Fibroblast of lung (primary cell): ENCODE measurements around the gene NUP133. TPM values are rescaled to one million over a fixed set of nuclear protein-coding genes. Genes with fewer than 3 reads are reported as not detected.

Experiments
- DNase-seq, 2 donors: peaks; one replicate each; pipeline versions ENCODE4 v3.0.0 to v3.0.0-alpha.2; 2010; ENCODE audit warnings: low read depth in 2 of 2
- H2AFZ ChIP-seq: 2 replicates; pipeline ENCODE4 v1.5.1; 2012; ENCODE audit warnings: low read length, control low read depth, inconsistent platforms
- H3K27ac ChIP-seq: 2 replicates; pipeline ENCODE4 v1.5.1; 2011; ENCODE audit warnings: low read length, control low read depth; ENCODE audit not compliant: insufficient read depth
- H3K27me3 ChIP-seq: 2 replicates; pipeline ENCODE4 v1.5.1; 2011; ENCODE audit warnings: mild to moderate bottlenecking, low read length; ENCODE audit not compliant: control insufficient read depth, insufficient read depth
- H3K36me3 ChIP-seq: 2 replicates; pipeline ENCODE4 v1.5.1; 2011; ENCODE audit warnings: low read length; ENCODE audit not compliant: control insufficient read depth, insufficient read depth
- H3K4me1 ChIP-seq: 2 replicates; pipeline ENCODE4 v1.5.1; 2011; ENCODE audit warnings: low read length; ENCODE audit not compliant: control insufficient read depth, insufficient read depth; ENCODE audit errors: extremely low read depth
- H3K4me2 ChIP-seq: 2 replicates; pipeline ENCODE4 v1.5.1; 2011; ENCODE audit warnings: low read length, control low read depth; ENCODE audit not compliant: insufficient read depth; ENCODE audit errors: extremely low read depth
- H3K4me3 ChIP-seq, 4 experiments: fragments of 200-600 bp in 1 of 4; sonication (generic) in 1 of 4; replicated peaks in 1 of 4; 2 replicates each; pipeline ENCODE4 v1.5.1; 2011 to 2016; ENCODE audit warnings: low read length in 4 of 4, low read depth in 3 of 4, mild to moderate bottlenecking in 3 of 4, control low read depth in 2 of 4, inconsistent platforms in 1 of 4, mixed read lengths in 1 of 4; ENCODE audit not compliant: insufficient read depth in 1 of 4; ENCODE audit errors: control extremely low read depth in 1 of 4
- H3K79me2 ChIP-seq: 2 replicates; pipeline ENCODE4 v1.5.1; 2012; ENCODE audit warnings: mild to moderate bottlenecking, low read length, inconsistent platforms; ENCODE audit not compliant: control insufficient read depth, insufficient read depth
- H3K9ac ChIP-seq: 2 replicates; pipeline ENCODE4 v1.5.1; 2011; ENCODE audit warnings: mild to moderate bottlenecking, low read length, control low read depth; ENCODE audit not compliant: insufficient read depth
- H3K9me3 ChIP-seq: 2 replicates; pipeline ENCODE4 v1.5.1; 2012; ENCODE audit warnings: low read depth, low read length; ENCODE audit not compliant: control insufficient read depth, insufficient read depth
- H4K20me1 ChIP-seq: 2 replicates; pipeline ENCODE4 v1.5.1; 2011; ENCODE audit warnings: low read length; ENCODE audit not compliant: control insufficient read depth, insufficient read depth; ENCODE audit errors: extremely low read depth
- EZH2 ChIP-seq: IDR thresholded peaks from 2 replicates; pipeline ENCODE4 v1.5.1; 2012; ENCODE audit warnings: low read length, control low read depth, mild to moderate bottlenecking; ENCODE audit errors: missing control alignments
- polyA minus RNA-seq: library from RNA; depleted of rRNA, polyadenylated mRNA; stranded (reverse); fragments of >200 nt; gene quantifications from 2 replicates; pipeline ENCODE4 v1.2.3, GENCODE V29; 2011; ENCODE audit warnings: low replicate concordance
- polyA plus RNA-seq, 2 donors: library from polyadenylated mRNA; depleted of rRNA in 1 of 2; stranded (reverse) in 1 of 2; unstranded in 1 of 2; fragments of >200 nt; gene quantifications; 2 replicates each; pipeline ENCODE4 v1.2.1, GENCODE V29; 2011 to 2012; ENCODE audit warnings: missing spikeins in 1 of 2
- total RNA-seq: library from RNA; depleted of rRNA; stranded (reverse); fragments of >200 nt; gene quantifications from 2 replicates; pipeline ENCODE4 v1.2.1, GENCODE V29; 2014
- TF ChIP-seq, protein P1 (sequence below), 2 donors: IDR thresholded peaks in 1 of 2; conservative IDR thresholded peaks in 1 of 2; 1 replicate in 1 of 2; 2 replicates in 1 of 2; pipeline ENCODE4 v1.5.1; 2011 to 2012; ENCODE audit warnings: low read length in 2 of 2, control low read depth in 1 of 2, inconsistent platforms in 1 of 2, low read depth in 1 of 2, mild to moderate bottlenecking in 1 of 2

Gene NUP133
- total RNA-seq: 31.9 and 35.2 TPM in 2 replicates
- 18.0 and 20.8 TPM in 2 replicates for polyA plus RNA-seq
- 13.9 and 15.2 TPM in 2 replicates for polyA plus RNA-seq (2012)
- polyA minus RNA-seq: 7.1 and 14.6 TPM in 2 replicates

DNA sequence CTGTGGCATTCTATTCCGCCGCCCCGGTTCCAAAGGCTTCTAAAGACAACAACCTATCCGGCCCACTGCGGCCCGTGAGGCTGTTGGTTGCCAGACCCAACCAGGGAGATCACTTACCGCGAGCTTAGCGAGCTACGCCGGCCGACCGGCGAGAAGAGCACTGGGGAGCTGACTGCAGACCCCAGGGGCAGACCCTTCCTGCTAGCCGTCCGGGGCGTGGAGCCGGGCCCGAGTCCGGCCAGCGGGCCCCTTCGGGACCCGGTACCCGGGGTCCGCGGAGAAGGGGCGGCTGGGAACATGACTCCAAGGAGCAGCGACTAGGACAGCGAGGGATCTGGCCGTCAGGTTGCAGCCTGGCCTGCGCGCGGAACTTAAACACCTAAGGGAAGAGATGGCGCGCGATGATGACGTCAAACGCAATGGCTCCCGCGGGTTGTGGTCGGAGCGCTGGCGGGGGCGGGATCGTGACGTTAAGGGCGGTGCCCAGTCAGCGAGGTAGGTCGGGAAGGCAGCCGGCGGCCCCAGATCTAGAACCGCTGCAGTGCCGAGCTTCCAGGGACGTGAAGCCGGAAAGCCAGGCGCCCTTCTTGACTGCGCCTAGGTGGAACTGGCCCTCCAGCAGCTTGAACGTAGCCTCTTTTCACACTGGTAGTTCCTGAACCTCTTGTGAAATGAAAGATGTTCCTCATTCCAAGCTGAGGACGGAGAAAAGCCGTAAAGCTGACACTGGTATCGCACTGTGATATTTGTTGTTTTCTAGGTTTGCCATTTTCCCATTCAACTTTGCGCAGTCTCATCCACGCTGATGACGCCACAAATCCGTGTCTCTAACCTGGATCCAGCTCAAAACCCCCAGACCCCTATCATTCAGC is at the start of gene NUP133:
Gene NUP133 (minus strand): TSS at position 391 of the 872 bp plus-strand sequence. CDS start 92 bp downstream, at position 299.
- H3K9ac ChIP-seq: peak within 1 kb of the TSS; percentile 96
- H3K36me3 ChIP-seq: no peaks in the 10 kb centered on the region
- peak within 1 kb of the TSS; percentile 97 to 100 (median 98) for H3K4me3 ChIP-seq
- peaks cover 3% of the 10 kb centered on the region for H3K4me1 ChIP-seq
- H2AFZ ChIP-seq: peak within 1 kb of the TSS; percentile 98
- no peaks in the 10 kb centered on the region for H3K9me3 ChIP-seq
- no peak for TF ChIP-seq EZH2
- TF ChIP-seq, protein P1, sequence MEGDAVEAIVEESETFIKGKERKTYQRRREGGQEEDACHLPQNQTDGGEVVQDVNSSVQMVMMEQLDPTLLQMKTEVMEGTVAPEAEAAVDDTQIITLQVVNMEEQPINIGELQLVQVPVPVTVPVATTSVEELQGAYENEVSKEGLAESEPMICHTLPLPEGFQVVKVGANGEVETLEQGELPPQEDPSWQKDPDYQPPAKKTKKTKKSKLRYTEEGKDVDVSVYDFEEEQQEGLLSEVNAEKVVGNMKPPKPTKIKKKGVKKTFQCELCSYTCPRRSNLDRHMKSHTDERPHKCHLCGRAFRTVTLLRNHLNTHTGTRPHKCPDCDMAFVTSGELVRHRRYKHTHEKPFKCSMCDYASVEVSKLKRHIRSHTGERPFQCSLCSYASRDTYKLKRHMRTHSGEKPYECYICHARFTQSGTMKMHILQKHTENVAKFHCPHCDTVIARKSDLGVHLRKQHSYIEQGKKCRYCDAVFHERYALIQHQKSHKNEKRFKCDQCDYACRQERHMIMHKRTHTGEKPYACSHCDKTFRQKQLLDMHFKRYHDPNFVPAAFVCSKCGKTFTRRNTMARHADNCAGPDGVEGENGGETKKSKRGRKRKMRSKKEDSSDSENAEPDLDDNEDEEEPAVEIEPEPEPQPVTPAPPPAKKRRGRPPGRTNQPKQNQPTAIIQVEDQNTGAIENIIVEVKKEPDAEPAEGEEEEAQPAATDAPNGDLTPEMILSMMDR (conservative IDR thresholded peaks at IDR 0.05 in 1 of 2, IDR thresholded peaks at IDR 0.05 in 1 of 2; ENCODE audit: low read depth in 1 of 2, low read length in 2 of 2): no peak
- peak; percentile 98 to 99 for DNase-seq
- H3K79me2 ChIP-seq: peaks cover 19% of the 10 kb centered on the region
- H3K4me2 ChIP-seq: peak within 1 kb of the TSS; percentile 93
- no peaks in the 10 kb centered on the region for H3K27me3 ChIP-seq
- H3K27ac ChIP-seq: peak within 1 kb of the TSS; percentile 89
- H4K20me1 ChIP-seq: no peaks in the 10 kb centered on the region

GRCh38 chr1:229557200-229557850 is 49.2 kb upstream of the NUP133 start:
- H3K4me3 ChIP-seq: peak overlapping the region; percentile 75 to 82 (median 79)
- H3K9me3 ChIP-seq: no peaks in the 10 kb centered on the region
- no peak overlapping the region for H3K27ac ChIP-seq
- no peaks in the 10 kb centered on the region for H4K20me1 ChIP-seq
- peak overlapping the region; percentile 64 for H3K9ac ChIP-seq
- peak; percentile 18 to 37 for DNase-seq
- H3K36me3 ChIP-seq: no peaks in the 10 kb centered on the region
- no peak for TF ChIP-seq EZH2
- TF ChIP-seq, protein P1 (conservative IDR thresholded peaks at IDR 0.05 in 1 of 2, IDR thresholded peaks at IDR 0.05 in 1 of 2; ENCODE audit: low read depth in 1 of 2, low read length in 2 of 2): no peak
- no peaks in the 10 kb centered on the region for H3K4me1 ChIP-seq
- no peaks in the 10 kb centered on the region for H3K27me3 ChIP-seq
- H3K4me2 ChIP-seq: peak overlapping the region; percentile 96
- H2AFZ ChIP-seq: peak overlapping the region; percentile 83
- H3K79me2 ChIP-seq: peaks cover 30% of the 10 kb centered on the region

DNA sequence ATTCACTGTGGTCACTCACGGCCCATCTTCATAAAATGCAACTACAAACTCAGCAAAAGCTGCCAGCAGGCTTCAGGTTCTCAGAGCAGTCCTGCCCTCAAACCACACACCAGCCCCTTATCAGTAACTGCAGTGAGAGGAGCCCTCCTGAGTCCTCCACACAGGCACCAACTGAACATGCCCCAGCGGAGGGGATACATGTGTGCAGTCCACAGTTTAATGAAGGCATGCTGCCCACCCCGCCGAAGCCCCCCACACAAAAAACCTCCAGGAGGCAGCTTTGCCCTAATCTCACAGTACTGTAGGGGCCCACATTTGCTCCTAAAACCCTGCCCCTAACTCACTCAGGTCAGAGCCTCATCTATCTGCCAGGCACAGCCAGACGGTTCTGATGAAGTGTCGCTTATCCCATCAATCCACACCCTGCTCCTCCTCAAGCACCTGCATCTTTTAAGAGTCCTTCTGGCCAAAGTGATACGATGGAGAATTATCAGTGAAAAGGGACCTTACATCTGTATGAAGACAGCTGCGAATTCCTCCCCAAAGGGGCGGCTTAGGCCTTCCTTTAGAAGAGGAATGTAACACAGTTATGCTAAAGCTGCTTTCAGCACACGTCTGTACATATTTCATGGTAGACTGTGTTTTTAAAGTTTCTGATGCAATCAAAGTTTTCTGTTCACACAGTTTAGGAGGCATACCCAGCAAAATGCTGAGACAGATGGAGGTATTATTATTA is 46.9 kb upstream of the NUP133 start:
- H3K4me1 ChIP-seq: no peaks in the 10 kb centered on the region
- TF ChIP-seq EZH2: no peak
- no peaks in the 10 kb centered on the region for H3K9me3 ChIP-seq
- peaks cover 32% of the 10 kb centered on the region for H3K79me2 ChIP-seq
- H3K27me3 ChIP-seq: no peaks in the 10 kb centered on the region
- peak in 1 of 2 donors; percentile 28 for DNase-seq
- H3K9ac ChIP-seq: no peak overlapping the region
- no peaks in the 10 kb centered on the region for H3K36me3 ChIP-seq
- H4K20me1 ChIP-seq: no peaks in the 10 kb centered on the region
- no peak overlapping the region for H3K27ac ChIP-seq
- H3K4me2 ChIP-seq: no peak overlapping the region
- H3K4me3 ChIP-seq: no peak overlapping the region
- H2AFZ ChIP-seq: no peak overlapping the region
